Measurements from ENCODE around the gene DNASE1L3.
A peak's percentile ranks its signal among the peaks of the same experiment; 100 is the strongest.

DNASE1L3 gene

DNA sequence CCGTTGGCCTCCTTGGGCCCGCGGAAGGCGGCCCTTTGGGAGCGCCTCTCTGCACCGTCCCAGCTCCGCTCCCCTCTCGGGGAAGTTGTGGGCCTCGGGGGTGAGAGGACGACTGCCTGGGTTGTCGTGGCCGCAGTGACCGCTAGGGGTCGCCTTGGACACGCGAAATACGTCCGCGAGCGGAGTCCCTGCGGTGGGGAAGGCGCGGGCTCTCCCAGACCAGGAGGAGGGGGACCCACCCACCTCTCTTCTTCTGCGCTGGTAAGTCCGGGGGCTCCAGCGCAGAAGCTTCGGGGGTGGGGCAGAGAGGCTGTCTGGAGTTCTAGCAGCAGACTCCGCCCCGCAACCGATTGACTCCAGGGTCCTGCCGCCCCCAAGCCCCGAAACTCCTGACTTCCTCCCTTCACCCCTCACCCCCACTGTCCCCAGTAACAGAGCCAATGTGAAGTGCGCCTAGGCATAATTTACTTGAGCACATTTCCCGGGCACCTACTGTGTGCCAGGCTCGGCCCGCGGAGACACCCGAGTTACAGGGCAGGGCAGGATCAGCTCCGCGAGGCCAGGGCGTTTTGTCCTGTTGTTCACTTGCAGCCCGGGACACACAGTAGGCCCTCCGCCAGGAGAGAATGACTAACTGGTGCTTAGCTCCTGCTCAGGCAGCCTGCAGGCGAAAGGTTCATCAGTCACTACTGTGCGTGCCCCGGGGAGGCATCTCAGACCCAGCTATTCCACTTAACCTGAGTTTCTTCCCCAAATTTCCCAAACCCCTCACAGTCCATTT, 32.8 kb downstream of the DNASE1L3 start:
- peak; percentile 66 to 84 (median 80) for DNase-seq

DNA sequence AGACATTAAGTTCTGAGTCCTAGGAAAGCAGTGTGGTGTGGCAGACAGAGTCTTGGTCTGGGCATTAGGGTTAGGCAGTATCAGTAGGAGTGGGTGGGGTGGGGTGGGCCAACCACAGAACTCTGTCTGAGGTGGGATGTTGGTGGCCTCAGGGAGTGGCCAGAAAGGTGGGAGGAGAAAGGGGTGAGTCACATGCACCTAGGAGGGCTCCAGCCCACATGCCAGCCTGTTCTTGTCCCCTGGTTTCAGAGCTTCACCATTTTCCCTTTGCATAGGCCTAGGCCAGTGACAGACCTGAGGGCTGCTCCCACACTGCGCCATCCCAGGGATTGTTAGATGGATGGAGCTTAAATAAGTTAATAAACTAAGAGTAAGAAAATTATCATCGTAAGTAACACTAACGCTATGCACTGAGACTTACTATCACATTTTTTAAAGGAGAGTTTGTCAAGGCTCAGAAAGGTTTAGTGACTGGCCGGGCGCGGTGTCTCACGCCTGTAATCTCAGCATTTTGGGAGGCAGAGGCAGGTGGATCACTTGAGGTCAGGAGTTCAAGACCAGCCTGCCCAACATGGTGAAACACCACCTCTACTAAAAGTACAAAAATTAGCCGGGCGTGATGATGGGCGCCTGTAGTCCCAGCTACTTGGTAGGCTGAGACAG, 33.8 kb downstream of the DNASE1L3 start:
- DNase-seq = no peak

DNA sequence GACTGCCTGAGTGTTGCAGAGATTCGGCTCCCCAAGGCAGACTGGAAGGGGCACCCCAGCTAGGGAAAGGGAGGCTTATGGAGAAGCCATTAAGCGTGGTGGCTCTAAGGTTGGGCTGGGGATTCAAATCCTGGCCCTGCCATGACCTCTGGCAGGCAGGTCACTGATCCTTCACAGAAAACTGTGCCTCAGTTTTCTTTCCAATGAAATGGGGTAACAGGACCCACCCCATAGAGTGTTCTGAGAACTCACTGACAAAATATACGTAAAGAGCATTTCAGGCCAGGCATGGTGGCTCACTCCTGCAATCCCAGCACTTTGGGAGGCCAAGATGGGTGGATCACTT, 34.6 kb downstream of the DNASE1L3 start:
- DNase-seq = no peak

DNA sequence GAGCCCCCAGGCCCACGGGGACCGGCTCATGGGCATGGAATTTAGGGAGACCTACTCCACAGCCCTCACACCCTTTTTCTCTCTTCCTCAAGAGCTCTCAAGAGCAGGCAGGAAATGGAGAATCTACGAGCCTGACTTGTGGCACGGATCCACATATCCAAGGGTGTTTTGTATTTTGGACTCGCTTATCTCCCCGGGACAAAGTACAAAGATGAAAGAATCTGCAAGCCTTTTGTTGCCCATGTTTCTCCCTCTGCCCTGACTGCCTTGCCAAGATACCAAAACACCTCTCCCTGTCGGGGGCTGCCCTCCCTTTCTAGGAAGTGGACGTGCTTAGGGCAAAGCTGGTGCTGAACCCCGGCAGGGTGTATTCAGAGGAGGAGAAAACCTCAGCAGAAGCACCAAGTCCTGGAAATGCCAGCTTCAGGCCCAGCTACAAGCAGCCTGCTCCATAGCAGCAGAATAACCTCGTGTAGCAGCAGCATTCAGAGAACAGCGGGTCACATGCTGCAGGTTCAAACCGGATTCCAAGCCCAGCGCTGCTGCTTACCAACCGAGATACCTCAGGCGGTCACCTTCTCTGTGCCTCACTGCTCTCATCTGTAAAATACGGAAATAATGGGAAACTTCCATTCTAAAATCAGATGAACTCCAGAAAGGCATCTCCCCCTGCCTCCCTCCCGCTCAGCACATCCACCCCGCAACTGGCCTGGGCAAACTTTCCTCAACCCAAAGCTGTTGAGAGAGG, 35.2 kb downstream of the DNASE1L3 start:
- no peak for DNase-seq

DNA sequence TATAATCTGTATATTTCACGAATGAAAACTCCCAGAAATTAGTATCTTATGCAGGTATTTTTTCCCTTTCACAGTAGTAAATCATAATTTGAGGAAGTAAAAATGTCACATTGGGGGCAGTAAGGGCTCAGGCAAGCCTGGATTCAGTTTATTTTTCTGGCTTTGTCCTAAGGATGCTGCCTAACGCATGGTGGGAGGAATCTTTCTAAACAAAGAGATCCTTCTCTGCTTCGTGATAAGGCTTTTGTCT, 35.7 kb downstream of the DNASE1L3 start:
- no peak for DNase-seq

DNA sequence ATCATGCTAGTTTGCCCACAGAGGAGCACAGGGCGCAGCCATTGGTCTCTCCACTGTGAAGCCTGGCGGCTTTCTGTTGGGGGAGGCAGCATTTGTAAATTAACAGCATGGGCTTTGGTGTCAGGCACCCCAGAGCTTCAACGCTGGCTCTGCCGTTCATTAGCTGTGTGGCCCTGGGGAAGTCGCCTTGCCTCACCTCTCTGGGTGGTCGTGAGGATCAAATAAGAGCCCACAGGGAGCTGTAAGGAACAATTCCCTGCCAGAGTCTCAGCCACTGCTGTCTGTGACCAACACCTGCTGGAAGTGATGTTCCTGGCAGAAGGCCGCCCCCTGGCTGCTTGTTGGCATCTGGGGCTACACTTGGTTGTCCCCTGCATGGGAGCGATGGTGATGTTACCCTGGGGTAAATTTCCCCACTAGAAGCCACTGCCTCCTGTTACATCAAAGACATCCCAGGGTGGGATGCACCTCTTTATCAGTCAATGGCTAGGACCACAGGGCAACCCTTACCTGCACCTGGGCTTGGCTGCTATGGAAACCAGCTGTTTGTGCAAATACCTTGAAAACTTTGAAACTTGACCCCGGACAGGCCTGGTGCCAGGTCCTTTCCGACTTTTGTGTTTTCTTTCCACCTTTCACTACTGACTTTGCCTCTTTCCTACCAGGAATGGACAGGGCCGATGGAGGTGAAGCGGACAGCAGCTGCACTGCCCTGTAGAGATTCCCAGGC, 36.9 kb downstream of the DNASE1L3 start:
- DNase-seq = peak in 1 of 5 experiments; percentile 56

DNA sequence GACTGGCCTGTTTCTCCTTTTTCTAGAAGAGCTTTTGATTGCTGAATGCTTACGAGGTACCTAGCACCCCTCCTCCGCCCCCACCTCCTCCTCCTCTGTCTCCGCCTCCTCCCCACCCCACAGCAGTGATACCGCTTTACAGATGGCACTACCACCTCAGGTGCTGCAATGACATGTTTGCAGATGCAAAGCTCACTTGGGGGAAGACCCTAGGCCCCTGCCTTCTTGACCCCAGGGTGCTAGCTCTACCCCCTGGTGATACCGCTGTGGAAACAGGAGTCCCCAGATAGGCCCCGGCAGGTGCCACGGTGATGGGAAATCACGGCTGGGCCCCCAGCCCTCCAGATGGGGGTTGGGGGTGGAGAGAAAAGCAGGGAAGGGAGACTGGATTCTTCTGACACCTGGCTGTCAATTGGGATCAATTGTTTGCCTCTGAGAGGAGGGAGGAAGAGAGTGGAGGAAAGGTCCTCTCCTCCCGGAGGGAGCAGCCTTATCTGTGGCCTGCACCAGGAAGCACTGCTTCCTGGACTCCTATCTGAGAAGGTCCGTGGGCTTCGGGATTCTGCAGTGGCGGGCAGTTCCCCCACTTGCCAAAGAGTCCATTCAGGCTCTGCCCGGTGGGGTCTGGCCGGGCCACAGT, 37.6 kb downstream of the DNASE1L3 start:
- no peak for DNase-seq

DNA sequence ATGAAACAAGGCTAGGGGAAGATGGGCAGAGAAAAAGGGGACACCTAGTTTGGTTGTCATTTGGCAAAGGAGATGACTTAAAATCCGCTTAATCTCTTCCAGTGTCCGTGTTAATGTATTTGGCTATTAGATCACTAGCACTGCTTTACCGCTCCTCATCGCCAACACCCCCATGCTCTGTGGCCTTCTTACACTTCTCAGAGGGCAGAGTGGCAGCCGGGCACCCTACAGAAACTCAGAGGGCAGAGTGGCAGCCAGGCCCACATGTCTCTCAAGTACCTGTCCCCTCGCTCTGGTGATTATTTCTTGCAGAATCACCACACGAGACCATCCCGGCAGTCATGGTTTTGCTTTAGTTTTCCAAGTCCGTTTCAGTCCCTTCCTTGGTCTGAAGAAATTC, 39.6 kb downstream of the DNASE1L3 start:
- no peak for DNase-seq

GRCh38 chr3:58170376-58170775, 40.4 kb downstream of the DNASE1L3 start:
- DNase-seq = no peak

DNA sequence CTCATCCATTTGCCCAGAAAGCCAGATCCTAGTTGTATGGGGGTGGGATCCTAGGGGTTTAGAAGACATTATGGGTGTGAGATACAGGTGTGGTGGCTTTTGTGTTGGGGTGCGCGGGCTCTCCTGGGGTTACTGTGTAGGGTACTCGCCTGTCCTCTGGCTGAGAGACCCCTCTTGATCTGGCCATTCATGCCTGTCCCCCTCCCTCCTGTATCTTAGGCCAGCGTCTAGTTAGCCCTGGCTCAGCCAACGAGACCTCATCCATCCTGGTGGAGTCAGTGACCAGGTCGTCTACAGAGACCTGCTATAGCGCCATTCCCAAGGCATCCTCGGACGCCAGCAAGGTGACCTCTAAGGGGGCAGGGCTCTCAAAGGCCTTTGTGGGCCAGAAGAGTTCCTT, 41.4 kb downstream of the DNASE1L3 start:
- no peak for DNase-seq

GRCh38 chr3:58168498-58168897, 42.3 kb downstream of the DNASE1L3 start:
- DNase-seq = no peak

DNA sequence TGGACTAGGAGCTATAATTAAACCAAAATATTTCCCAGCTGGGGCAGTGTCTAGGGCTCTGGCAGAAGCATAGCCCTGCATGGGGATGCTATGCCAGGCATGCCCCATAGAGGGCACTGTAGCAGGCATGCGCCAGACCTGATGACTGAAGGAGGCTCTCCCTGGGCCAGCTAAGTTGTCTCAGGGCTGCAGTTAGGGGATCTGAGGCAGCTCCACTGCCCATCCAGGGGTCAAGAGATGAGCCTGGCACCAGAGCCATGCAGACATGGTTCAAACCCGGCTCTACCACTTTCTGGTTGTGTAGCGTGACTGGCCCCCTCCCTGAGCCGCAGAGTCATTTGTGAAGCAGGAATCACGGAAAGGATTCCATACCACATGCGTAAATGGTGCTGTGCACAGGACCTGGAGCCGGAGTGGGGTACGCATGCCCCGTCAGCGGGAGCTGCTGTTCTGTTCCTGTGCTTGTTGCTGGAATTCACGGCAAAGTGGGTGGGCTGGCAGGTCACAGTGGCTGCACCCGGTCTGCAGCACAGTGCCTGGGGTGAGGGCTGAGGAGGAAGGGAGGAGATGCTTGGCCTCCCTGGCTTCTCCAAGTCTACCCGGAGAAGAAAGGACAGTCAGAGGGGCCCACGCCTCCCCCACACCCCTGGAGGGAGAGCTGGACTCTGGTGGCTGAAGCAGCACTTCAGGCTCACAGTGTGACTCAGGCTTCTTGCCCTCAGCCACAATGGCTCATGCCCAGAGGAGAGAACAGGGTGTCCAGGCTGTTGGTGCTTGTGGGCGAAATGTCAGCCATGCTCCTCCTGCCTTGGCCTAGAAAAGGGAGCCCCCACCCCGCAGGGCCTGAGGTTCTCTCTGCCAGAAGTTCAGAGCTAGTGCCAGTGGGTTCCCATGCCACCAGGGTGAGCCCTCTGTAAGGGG, 43.1 kb downstream of the DNASE1L3 start:
- peak in 3 of 5 experiments; percentile 18 to 59 (median 44) for DNase-seq

DNA sequence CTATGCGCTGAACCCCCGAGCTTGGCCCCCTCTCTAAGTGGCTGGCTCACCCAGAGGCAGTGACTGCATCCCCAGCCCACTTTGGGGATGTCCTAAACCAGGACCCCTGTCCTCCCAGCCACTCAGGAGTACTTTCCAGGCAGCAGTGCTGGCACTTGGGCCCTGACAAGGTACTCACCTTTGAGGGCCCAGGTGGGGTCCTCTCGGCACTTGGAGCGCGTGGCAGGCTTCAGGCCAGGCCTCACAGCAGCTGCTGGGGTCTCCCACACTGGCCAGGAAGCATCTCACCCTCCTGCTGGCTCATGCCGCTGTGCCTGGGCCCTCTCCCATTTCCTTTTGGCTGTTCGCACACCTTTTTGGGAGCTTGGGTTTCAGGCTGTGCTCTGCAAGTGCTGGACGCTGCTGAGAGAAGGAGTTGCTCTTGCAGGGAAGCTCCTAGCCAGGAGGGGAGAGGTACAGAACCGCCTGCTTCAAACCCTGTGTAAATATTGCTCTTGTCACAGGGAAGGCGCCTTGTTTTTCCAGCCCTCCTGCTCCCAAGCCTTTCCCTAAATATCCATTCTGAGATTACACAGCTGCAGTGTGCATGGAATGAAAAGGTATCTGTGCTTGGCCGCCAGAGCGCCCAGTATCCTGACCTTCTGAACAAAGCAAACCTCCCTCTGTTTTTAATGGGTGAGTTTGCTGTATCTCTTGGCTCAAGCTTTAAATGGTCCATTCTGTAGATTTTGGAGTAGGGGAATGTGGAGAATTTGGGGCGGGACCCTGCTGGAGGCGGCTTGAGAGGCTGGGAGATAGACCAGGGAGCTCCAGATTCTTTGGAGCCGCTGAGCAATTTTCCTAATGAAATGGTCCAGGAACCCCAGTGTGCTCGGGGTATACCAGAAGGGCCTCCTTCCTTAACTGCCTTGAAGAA, 45.6 kb downstream of the DNASE1L3 start:
- DNase-seq = no peak

GRCh38 chr3:58164199-58164879, 46.4 kb downstream of the DNASE1L3 start:
- no peak for DNase-seq

DNA sequence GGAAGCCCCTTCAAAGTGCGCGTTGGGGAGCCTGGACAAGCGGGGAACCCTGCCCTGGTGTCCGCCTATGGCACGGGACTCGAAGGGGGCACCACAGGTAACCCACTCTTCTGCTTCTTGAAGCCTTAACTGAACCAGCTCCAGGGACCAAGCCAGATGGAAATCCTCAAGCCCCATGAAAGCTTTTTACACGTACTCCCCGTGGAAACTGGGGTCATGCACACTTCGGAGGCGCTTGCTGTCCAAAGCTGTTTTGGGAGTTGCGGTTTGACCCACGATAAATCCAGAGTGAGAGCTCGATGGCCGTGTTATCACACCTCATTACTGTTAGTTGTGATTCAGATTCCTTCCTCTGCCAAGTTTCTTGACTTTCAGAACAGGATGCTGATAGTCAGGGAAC, 47.5 kb downstream of the DNASE1L3 start:
- DNase-seq = no peak

DNA sequence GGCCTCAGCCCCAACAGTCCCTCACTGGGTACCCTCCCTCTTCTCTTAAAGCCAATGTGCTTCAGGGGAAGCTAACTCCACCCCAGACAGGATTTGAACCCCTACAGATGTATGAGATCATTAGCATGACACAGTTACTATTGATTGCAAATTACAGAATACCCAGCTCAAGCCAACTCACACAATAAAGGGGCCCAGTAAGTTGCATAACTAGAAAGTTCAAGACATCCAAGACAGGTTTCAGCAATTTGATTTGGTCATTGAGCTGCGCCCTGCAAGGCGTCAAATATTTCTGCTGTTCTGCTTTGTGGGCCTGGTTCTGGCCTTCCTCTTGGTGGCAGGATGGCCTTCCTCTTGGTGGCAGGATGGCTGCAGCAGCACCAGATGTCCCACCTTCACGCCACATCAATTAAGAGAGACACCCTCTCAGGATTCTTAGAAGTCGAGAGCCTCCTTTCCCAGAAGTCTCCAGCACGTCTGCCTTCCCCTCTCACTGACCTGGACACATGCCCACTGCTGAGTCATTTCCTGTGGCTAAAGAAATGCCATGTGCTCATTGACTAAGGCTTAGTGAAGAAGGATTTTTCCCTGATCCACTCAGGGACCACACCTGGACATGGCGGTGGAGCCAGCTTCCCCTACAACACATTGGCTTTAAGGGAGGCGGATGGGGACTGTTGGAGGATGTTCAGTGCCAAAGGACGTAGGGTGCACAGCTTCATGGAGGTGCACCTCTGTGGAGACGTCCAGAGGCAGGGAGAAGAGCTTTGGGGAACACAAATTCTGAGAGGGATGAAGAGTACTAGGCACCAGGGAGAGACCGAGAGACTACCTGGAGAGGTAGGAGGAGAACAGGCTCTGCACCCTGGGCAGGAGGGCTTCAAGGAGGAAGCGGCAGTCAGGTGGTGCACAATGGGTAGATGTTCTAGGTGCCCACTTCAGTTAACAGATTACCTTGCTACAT, 49.1 kb downstream of the DNASE1L3 start:
- no peak for DNase-seq

GRCh38 chr3:58160399-58160798, 50.4 kb downstream of the DNASE1L3 start:
- DNase-seq = no peak

- no peak for DNase-seq
Observed at GRCh38 chr3:58158442-58159153, 52.2 kb downstream of the DNASE1L3 start.

Measured in T-helper 2 cell (primary cell).